Activated naive CD4-positive, alpha-beta T cell treated with anti-CD3 and anti-CD28 coated beads, Interleukin-2, amount 50 U/mL, for 16 hours (primary cell): ENCODE measurements around the gene ANKRD45.
"Not testable (repeated sequence)": the region's sequence is repeated elsewhere in the genome, so short reads cannot be mapped to it uniquely, and the experiment has no call there.

Experiments
- DNase-seq: peaks from one replicate; pipeline ENCODE4 v3.0.0-alpha.2; 2020

The ANKRD45 gene, protein sequence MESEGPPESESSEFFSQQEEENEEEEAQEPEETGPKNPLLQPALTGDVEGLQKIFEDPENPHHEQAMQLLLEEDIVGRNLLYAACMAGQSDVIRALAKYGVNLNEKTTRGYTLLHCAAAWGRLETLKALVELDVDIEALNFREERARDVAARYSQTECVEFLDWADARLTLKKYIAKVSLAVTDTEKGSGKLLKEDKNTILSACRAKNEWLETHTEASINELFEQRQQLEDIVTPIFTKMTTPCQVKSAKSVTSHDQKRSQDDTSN

DNA sequence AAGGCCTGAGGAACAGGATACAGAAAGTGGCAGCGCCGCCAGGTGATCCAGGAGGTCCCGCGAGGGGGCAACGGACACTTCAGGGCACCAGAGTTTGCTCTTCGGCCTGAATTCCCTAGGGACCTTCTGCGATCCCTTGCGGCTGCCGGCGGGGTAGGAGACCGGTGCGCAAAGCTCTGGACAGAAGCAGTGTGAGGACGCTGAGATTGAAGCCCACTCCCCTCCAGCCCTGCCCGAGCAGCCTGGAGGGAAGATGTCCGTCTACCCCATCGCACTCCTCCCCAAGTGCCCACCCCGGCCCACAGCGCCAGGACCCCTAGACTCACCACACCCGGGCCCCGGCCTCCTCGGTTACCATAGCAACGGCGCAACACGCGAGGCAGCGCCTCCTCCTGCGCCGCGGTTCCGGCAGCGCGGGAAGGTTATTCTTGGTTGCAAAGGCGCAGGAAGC, at the start of gene ANKRD45:
ANKRD45 (minus strand) TSS at position 361 of the 451 bp plus-strand sequence. CDS start 10,433 bp downstream, outside the sequence.
- DNase-seq, result peak; percentile 15

DNA sequence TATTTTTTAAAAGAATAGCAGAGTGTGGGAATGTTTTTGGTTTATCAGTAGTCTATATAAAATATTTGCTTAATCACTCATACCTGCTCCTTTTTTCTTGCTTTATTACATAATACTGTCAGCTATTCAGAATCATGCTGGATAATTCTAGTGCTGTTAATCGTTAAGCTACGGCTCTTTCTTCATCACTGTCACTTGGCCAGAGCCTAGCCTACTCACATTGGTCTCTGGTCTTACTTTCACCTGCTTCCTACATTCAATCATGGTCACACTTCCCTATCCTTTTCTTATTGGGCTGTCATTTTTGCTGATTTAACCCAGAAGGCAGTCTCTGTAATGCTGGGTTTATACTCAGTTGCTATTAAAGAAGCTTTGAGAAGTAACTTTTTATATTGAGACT, 47.6 kb upstream of the ANKRD45 start:
- DNase-seq, result no peak

DNA sequence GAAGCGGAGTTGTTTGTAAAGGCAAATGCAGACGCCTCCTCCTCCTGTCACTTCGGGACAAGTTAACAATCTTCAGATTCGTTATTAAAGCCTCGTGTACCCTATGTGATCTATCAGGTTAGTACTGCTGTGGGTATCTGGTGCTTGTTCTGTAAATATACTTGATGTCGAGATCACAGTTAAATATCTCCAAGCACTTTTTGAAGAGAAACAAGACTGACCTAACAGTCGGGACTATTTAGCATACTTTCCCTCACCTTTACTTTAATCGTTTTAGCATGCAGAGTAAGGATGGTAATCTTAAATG, 45.8 kb upstream of the ANKRD45 start:
- no peak for DNase-seq

DNA sequence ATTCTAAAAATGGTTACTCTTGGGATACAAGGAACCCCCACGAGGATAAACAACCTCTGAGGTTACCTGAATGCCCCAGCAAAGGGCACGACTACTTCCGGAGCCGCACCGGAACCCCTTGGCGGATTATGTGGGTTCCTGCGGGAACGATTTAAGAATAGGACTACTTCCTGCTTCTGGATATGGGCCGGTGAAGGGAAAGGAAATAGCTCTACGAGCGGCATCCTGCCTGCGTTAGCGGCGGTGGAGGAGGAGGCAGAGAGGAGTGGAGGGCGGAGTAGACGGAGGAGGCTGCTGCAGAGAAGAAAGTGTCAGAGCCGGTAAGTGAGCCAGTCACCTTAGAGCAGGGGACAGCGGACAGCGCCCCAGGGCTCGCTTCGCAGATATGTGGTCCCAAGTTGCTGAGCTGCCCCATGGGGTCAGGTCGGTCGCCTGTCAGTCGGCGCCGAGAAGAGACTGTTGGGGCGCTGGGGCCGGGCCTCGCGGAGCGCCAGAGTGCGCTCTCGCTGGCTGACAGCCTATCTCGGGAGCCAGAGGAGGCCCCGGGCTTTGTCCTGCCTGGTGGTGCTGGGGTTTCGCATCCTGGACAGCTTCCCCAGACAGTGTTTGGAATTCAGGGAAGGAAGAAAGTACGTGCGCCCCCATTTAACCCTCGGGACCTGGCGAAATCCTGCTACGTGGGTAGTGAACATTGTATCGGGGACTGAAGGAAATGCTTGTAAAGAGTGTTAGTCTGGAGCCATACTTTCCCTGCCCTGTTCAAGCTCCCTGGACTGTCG, 45.3 kb upstream of the ANKRD45 start, which contains the start of gene KLHL20:
KLHL20 (plus strand) TSS at position 223 of the 779 bp plus-strand sequence. CDS start 1,063 bp downstream, outside the sequence.
- peak; percentile 85 for DNase-seq

DNA sequence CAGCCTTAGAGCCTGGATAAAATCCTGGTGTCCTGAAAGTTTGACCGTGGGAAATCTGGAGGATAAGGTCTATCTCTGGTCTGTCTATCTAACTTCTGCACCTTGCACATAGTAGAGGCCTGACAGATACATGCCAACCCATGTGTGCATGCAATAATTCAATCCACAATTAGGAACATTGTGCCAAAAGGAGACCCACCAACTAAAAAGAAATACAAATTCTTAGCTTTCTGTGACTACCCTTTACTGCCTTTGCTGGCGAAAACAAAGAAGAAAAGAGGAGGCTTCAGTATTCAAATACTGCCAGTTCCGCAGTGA, 44.7 kb upstream of the ANKRD45 start:
- no peak for DNase-seq

DNA sequence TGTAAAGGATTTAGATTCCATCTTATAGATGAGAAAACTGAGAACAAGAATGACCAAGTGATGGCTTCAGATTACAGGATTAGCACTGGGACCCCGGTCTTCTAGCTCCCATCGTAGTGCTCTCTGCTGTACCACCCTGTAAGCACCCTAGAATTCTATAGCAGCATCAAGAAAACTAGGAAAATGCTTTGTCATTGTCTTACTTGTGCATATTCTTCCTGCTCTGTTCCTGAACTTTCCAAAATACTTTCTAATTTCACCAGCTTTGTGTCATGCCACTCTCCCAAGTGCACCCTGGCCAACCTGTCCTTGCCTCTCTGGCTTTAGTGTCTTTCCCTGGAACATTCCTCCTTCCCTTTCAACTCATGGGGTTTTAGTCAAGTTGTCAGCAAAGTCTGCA, 39.1 kb upstream of the ANKRD45 start:
- no peak for DNase-seq

DNA sequence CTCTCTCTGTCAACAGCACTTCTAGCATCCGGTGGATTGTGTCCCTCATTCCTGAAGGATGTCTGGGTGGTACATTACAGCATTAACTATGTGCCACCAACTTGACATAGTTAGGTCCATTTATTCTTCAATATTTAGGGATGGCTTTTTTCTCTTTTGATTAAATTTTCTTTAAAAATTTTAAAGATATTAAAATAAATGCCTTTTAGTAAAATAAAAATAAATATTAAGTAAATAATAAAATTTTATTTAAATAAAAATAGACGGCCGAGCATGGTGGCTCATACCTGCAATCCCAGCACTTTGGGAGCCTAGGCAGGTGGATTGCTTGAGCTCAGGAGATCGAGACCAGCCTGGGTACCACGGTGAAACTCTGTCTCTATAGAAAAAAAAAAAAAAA, 35.5 kb upstream of the ANKRD45 start:
- no peak for DNase-seq

DNA sequence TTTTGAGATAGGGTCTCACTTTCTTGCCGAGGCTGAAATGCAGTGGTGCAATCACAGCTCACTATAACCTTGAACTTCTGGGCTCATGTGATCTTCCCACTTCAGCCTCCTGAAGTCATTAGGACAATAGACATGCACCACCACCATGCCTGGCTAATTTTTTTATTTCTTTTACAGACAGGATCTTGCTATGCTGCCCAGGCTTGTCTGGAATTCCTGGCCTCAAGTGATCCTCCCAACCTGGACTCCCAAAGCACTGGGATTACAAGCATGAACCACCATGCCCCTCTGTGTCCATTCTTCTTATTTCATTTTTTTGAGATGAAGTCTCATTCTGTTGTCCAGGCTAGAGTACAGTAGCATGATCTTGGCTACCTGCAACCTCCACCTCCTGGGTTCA, 33.1 kb upstream of the ANKRD45 start:
- DNase-seq, result no peak

DNA sequence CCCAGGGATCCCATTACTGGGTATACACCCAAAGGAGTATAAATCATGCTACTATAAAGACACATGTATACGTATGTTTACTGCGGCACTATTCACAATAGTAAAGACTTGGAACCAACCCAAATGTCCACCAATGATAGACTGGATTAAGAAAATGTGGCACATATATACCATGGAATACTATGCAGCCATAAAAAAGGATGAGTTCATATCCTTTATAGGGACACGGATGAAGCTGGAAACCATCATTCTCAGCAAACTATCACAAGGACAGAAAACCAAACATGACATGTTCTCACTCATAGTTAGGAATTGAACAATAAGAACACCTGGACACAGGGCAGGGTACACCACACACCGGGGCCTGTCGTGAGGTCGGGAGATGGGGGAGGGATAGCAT, 31.6 kb upstream of the ANKRD45 start:
- not testable (repeated sequence) for DNase-seq

DNA sequence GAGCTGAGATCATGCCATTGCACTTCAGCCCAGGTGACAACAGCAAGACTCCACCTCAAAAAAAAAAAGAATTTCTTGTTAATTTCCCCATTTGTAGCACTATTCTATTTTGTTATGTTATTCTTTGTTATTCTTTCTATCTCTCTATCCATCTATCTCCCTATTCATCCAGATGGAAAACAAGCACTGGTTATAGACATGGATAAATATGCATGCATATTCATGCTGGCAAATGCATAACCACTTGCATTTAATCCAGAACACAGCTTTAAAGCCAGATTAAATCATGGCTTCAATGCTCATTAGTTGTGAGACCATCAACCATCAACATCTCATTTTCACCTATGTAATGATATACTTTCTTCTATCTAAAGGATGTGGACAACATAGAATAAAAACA, 23.6 kb upstream of the ANKRD45 start:
- DNase-seq, result no peak

DNA sequence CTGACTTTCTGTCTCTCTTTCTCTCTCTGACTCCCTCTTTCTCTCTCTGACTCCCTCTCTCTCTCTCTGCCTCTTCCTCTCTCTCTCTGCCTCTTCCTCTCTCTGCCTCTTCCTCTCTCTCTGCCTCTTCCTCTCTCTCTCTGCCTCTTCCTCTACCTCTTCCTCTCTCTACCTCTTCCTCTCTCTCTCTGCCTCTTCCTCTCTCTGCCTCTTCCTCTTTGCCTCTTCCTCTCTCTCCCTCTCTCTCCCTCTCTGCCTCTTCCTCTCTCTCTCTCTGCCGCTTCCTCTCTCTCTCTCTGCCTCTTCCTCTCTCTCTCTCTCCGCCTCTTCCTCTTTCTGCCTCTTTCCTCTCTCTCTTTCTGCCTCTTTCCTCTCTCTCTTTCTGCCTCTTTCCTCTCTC, 18.6 kb upstream of the ANKRD45 start:
- DNase-seq, result no peak

DNA sequence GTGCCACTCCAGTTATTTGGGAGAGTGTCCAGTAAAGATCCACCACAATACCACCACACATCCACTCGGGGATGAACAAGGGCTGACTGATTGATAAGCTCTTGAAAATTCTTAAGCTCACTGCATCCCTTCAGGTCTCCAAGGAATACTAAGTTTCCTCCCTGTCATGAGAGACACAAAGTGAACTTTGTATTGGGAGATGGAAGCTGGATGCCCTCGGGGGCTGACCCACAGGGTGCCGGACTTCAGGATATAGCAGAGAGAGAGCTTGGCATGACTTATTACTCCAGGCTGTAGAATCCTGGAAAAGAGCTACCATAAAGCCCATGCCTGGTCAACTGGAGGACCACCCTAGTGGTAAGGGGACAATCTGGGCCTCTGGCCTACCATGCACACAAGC, 15.5 kb upstream of the ANKRD45 start:
- DNase-seq, result not testable (repeated sequence)

DNA sequence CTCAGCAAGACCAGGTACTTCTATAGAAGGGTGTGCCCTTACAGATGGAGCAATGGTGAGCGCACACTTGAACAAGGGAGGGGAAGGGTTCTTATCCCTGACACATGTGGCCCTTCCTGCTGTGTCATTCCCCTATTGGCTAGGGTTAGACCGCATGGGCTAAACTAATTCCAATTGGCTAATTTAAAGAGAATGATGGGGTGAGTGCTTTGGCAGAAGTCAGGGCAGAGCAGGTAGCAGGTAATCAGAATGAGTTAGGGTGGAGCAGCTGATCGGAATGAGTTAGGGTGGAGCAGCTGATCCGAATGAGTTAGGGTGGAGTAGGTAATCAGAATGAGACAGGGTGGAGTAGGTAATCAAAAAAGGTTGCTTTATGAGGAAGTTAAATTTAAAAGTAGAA, 14.2 kb upstream of the ANKRD45 start:
- DNase-seq, result not testable (repeated sequence)

DNA sequence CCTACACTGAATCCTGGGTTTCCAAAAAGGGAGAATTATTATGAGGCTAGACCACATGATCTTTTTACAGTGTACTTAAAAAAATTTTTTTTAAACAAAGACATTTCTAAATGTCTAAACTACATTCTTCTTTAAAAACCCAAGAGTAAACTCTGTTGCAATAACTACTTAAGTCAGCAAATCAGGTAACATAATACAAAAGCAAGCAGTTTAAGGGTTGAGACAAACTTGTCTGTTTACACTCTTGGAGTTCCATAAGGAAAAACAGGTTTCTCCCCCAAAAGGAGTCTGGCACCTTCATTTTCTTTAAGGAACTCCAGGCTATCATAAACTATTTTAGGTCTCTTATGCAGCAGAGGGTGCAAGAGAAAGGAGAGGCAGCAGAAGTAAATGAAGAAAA, 12.5 kb upstream of the ANKRD45 start:
- no peak for DNase-seq

DNA sequence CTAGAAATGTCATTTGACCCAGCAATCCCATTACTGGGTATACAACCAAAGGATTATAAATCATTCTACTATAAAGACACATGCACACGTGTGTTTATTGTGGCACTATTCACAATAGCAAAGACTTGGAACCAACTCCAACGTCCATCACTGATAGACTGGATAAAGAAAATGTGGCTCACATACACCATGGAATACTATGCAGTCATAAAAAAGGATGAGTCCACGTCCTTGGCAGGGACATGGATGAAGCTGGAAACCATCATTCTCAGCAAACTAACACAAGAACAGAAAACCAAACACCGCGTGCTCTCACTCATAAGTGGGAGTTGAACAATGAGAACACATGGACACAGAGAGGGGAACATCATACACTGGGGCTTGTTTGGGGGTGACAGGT, 10.5 kb upstream of the ANKRD45 start:
- not testable (repeated sequence) for DNase-seq

DNA sequence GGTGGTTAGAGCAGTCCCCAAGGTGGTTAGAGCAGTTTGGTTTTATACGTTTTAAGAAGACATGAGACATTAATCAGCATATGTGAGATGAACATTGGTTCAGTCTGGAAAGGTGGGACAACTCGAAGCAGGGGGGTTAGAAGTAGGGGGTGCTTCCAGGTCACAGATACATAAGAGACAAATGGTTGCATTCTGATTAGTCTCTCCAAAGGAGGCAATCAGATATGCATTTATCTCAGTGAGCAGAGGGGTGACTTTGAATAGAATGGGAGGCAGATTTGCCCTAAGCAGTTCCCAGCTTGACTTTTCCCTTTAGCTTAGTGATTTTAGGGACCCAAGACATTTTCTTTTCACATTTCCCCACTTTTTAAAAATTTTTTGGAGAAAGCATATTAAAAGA, 4.8 kb upstream of the ANKRD45 start:
- not testable (repeated sequence) for DNase-seq

DNA sequence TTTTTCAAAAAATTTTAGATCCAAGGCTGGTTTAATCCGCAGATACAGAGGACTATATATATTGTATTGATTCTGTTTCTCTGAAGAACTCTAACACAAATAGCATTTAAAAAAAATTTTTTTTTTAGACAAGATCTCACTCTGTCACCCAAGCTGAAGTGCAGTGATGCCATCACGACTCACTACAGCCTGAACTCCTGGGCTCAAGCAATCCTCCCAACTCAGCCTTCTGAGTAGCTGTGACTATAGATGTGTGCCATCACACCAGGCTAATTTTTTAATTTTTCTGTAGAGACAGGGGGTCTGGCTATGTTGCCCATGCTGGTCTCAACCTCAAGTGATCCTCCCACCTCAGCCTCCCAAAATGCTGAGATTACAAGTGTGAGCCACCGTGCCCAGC, 3.0 kb downstream of the ANKRD45 start:
- no peak for DNase-seq

DNA sequence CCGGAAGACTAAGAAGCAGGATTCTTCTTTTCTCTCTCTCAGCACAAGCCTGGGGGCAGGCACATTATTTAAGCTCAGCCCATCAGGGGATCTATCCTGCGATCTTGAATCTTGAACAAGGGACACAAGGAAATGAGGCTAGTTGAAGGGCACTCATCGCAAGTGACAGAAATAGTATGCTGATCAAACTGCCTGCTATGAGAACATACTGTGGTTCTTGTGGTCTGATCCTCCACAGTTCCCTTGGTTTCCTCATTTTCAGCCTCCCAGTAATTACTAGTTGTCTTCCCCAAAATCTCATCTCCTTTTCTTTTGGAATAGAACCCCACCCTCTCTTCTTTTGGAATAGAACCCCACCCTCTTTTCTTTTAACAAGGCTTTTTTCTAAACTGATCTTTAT, 6.5 kb downstream of the ANKRD45 start:
- DNase-seq, result no peak

DNA sequence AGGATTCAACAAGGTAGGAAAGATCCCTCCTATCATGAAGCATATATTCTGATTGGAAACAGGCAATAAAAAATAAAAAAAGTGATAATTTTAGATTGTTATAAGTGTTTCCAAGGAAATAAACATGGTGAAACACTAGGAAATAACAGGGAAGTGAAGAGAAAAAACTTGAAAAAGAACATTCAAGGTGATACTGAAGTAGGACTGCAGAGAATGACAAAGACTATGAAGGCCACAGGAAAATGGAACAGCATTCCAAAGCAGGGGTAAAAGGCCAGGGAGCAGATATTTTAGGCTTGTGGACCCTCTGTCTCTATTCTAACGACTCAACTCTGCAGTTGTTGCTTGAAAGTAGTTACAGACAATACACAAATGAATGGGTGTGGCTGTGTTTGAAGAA, 7.9 kb downstream of the ANKRD45 start:
- no peak for DNase-seq

DNA sequence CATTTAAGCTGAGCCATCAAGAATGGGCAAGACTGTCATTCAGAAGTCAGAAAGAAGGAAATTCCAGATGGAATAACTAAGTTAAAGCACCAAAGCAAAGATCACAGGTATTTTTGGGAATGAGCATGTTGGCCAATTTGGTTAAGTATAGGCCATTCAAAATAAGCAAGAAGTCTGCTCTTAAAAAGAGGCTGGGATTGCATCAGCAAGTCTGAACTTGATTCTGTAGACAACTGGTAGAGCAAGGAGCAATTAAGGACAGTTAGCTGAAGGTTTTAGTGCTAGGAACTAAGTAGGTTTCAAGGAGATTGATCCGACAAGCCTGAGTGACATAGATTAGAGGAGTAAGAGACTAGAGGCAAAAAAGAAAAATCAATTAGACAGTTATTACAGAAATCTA, 8.4 kb downstream of the ANKRD45 start:
- DNase-seq, result no peak

DNA sequence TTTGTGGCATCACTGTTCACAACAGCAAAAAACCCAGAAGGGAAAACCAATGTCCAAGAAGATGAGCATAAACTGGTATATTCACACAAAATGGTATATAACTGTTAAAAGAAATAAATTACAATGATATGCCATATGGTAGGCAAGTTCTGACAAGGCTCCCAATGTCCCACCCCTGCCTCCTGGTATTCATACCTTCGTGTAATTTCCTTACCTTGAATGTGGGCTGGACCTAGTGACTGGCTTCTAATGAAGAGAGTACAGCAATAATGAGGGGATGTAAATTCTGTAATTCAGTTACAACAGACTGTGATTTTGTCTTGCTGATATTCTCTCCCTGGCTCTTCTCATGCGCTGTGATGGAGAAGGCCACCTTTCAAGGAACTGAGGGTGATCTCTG, 9.3 kb downstream of the ANKRD45 start:
- no peak for DNase-seq

DNA sequence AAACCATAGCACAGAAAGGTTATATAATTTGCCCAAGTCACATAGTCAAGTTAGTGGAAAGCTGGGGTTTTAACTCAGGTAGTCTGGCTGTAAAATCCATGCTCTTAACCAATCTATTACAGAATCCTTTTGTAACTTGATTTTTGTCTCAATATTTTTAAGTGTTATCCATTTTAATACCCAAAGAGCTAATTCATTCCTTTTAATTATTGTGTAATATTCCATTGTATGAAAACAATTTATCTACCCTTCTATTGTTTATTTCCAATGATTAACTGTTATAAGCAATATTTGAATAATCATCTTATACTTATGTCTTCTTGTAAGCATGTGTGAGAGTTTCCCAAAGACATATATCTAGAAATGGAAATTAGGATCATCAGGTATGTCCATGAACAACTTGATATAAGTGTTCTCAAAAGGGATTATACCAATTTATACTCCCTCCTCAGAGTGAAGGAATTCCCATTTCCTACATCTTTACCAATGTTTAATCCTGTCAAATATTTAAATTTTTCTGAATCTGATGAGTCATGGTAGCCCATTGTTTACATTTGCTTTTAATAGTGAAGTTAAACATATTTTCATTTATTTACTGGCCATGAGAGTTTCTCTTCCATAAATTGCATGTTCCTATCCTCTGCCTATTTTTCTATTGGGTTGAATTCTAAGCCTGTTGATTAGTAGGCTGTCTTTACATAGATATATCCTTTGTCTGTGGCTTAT, 20.6 kb downstream of the ANKRD45 start:
- DNase-seq, result no peak

DNA sequence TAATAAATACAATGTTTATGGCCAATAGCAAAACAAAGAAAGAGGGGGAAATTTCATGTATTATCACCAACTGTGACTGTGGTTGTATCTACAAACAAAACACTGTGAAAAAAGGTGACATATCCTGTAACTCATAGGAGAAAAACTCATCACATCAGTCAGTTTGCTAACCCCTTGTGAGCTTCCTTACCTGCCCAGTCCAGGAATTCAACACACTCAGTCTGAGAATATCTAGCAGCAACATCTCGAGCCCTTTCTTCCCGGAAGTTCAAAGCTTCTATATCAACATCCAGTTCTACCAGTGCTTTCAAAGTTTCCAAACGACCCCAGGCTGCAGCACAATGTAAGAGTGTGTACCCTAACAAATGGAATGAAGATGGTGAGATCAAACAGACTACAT, 23.0 kb downstream of the ANKRD45 start:
- DNase-seq, result no peak
